ENCODE measurements around the gene STRN3.
"Not testable (repeated sequence)": the region's sequence is repeated elsewhere in the genome, so short reads cannot be mapped to it uniquely, and the experiment has no call there.

The STRN3 gene

DNA sequence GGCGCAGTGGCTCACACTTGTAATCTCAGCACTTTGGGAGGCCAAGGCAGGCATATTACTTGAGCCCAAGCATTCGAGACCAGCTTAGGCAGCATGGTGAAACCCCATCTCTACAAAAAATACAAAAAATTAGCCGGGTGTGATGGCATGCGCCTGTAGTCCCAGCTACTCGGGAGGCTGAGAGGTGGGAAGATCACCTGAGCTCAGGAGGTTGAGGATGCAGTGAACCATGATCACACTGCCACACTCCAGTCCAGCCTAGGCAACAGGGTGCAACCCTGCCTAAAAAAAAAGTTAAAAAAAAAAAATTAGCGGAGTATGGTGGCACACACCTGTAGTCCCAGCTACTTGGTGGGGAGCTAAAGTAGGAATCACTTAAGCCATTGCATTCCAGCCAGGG lies 22.2 kb downstream of the STRN3 start:
- FAIRE-seq, result not testable (repeated sequence)

DNA sequence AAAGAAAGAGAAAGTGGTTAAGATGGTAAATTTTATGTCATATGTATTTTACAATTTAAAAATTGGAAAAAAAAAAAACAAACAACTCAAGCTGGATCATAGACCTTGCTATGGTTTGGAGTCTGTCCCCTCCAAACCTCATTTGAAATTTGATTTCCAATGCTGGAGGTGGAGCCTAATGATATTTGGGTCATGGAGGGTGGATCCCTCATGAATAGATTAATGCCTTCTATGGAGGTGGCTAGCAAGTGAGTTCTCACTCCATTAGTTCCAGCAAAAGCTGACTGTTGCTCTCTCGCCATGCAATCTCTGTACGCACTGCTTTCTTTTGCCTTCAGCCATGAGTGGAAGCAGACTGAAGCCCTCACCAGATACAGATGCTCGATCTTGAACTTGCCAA lies 22.9 kb downstream of the STRN3 start:
- no peak for DNase-seq (ENCODE audit: low spot score)
- no peak for FAIRE-seq

More for the DNA sequence above, 22.2 kb downstream of the STRN3 start:
- not testable (repeated sequence) for DNase-seq (ENCODE audit: low spot score)

DNA sequence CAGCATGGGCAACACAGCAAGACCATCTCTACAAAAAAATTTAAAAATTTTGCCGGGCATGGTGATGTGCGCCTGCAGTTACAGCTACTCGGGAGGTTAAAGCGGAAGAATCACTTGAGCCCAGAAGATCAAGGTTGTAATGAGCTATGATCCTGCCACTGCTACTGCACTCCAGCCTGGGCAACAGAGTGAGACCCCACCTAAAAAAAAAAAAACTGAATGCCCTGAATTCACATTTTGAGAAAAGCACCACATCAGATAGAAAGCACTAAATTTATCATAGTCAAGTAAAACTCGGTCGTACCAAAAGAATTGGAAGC lies 24.9 kb downstream of the STRN3 start:
- no peak for FAIRE-seq
- DNase-seq (ENCODE audit: low spot score), result no peak

DNA sequence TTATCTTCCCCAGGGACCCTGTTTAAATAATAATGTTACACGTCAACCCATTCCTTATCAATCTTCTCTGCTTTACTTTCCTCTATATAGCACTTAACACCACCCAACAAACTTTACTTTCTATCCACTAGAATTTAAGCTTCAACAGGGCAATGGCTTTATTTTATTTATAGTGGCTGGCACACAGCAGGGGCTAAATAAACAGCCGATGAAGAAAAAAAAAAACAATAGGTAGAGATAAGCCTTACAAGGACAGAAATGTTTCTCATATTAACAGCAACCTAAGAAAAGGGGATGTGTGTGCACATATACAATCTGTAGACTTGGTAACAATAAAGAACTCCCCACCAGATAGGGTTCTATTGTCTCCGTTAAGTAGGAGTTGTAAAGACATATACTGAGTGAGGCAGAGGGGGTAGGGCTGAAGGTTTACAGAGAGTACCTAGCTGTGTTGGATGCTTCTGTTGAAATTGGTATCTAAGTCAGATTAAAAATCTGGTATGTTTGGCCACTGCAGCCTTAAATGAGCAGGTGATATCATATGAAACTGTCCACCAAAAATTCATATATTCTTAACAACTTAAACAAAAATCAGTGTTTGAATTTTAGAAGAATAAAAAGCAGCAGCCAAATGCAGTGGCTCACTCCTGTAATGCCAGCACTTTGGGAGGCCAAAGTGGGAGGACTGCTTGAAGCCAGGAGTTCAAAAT lies 25.4 kb downstream of the STRN3 start:
- no peak for DNase-seq (ENCODE audit: low spot score)
- no peak for FAIRE-seq

DNA sequence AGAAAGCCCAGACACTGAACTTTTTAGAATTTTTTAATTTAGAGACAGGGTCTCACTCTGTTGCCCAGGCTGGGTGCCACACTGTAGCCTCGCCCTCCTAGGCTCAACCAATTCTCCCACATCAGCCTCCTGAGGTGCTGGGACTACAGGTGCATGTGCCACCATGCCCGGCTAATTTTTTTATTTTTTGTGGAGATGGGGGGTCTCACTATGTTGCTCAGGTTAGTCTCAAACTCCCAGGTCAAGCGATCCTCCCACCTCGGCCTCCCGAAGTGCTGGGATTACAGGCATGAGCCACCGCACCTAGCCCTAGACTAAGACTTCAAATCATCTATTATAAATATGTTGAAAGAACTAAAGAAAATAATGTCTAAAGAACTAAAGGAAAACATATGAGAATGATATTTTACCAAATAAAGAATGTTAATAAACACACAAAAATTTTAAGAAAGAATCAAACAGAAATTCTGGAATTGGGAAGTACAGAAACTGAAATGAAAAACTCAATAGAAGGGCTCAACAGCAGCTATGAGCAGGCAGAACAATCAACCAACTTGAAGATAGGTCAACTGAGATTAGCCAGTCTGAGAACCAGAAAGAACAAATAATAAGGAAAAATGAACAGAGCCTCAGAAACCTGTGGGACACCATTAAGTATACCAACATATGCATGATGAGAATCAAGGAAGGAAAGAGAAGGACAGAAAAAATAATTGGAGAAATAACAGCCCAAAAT lies 27.0 kb downstream of the STRN3 start:
- FAIRE-seq, result no peak

DNA sequence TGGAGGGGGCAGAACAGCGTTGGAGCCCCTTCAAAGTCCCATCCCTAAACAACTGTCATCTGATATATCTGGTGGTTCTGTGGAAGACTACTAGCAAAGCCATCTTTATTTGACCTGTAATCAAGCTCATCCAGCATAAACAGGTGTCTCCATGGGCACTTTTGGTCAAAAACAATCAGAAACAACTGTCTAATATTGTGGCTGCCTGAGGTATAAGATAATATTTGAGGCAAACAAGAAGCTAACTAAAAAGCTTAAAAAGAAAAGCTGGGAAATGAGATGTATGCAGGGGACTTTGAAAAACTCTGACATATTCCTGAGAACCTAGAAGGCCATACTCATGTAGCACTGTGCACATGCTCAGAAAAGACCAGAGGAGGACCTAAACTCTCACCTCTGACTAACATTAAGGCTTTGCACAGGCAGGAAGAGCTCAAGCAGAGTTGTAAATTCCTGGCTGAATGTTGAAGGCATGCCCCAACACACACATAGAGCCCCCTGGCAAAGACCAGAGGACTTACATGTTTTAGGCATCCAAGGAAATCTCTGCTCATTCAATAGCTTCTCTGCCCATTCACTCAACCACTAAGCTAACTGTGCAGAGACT lies 28.0 kb downstream of the STRN3 start:
- no peak for FAIRE-seq

More for the DNA sequence above, 27.0 kb downstream of the STRN3 start:
- DNase-seq (ENCODE audit: low spot score), result no peak

DNA sequence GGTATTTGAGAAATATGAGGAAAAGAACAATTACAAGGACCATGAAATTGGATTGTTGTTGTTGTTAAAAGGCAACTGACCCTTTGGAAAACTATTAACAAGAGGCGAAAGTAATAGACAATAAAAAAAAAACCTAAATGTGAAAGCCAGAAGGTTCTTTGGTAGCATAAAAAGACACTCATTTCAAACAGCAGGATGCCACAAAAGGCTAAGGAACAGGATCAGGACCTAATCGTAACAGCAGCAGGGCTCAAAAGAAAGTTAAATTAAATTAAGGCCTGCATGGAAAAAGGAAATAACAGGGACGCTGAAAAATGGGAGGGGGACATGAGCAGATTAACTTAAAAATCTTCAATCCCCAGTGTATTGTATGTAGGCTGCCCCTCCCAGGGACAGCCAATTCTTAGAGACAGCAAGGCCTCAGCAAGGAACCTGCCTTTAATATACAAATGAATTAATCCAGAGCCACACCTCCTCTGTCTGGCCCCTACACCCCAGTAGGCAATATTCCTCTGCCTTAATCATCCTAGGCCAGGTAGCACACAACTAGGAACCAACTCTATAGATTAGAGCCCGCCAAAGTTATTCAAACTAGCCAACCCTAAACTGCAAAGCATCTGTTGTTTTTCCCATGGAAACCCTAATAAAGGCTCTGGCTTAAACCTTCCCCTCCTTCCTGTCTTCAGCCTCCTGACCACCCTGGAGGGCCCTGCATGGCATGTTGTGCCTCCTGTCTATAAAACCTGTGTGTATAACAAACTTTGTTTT lies 29.1 kb downstream of the STRN3 start:
- DNase-seq (ENCODE audit: low spot score), result no peak
- FAIRE-seq, result no peak

More for the DNA sequence above, 28.0 kb downstream of the STRN3 start:
- no peak for DNase-seq (ENCODE audit: low spot score)

DNA sequence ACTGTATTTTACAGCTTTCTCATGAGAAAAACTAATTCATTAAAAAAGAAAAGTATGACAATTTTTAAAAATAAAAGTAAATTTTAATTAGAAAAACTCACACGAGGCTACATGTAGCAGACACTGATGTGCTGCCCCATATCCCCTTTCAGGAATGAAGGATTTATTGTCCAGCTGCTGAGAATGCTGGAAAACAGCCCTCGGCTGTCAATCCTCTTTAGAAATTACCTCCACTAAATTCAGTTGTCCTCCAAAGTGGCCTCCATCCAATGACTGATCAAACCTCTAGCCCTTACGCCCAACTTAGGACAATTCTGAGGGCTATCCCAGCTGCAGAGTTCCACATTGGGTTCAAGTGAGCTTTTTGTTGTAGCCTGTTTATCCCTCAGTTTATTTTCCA lies 30.5 kb downstream of the STRN3 start:
- FAIRE-seq (no peak), DNase-seq (ENCODE audit: low spot score) (no peak)

DNA sequence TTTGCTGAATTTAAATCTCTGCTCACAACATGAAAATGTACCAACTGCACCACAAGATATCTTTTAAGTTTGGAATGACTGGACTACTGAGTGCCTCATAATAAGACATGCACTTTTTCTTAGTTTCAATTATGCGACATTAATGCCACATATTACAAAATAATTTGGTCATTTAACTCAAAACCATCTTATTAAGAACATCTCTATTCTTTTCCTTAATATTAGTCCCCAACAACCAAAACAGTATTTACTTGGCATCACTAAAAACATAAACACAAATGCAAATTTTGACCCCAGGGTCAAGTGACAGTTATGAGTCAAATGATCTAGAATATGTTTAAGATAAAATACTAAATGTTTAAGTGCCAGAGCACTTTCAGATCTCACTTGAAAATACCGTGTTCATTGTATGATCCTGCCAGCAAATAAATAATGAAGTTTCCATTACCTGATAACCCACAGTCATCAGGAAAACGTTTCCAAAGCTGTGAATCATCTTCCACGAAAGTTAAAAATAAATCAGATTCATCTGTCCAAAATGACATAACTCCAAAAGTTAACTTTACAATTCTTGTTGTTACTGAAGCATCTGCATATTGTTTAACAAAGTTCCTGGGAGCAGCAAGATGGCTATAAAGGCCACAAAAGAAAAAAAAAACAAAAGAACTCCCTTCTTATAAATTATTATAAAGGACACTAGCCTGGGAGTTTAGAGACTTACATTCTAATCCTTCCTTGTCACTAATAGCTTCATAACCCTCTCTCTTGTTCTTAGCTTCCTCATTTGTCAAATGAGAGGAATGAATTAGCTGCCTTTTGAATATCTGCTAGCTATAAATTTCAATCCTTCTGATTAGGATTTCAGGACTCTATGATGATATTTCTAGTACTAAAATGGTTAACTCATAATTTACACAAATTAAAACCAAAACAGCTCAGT lies 31.2 kb downstream of the STRN3 start:
- FAIRE-seq, result peak; percentile 75

DNA sequence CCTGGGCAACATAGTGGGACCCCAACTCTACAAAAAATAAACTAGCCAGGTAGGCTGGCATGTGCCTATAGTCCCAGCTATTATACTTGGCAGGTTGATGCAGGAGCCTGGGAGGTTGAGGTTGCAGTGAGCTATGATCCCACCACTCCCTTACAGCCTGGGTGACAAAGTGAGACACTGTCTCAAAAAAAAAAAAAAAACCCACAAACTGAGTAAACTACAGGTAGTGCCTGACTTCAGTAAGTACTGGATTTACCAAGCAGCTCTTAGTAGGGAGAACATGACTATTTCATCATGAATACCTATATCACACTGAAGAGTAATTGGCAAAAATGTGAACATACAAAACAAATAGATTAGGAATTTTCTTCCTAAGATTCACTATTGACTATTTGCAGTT lies 33.1 kb downstream of the STRN3 start:
- FAIRE-seq (no peak), DNase-seq (ENCODE audit: low spot score) (no peak)

More for the DNA sequence above, 31.2 kb downstream of the STRN3 start:
- peak; percentile 13 for DNase-seq (ENCODE audit: low spot score)

DNA sequence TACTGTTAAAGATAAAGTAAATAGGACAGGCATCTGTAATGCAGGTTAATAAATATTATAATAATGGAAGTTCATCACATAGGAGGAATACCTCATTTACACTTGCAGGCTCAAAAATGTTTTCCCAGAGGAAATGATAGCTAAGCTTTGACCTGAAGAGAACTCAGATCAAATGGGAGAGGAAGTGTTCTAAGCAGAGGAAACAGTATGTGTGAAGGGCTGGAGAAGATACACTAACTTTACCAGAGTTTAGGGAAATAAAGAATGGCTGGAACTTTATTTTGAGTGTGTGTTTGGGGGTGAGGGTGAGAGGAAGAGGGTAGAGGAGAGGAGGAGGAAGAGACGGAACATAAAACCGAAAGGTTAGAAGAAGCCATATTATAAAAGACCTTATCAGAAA lies 34.8 kb downstream of the STRN3 start:
- FAIRE-seq, result no peak
- no peak for DNase-seq (ENCODE audit: low spot score)

DNA sequence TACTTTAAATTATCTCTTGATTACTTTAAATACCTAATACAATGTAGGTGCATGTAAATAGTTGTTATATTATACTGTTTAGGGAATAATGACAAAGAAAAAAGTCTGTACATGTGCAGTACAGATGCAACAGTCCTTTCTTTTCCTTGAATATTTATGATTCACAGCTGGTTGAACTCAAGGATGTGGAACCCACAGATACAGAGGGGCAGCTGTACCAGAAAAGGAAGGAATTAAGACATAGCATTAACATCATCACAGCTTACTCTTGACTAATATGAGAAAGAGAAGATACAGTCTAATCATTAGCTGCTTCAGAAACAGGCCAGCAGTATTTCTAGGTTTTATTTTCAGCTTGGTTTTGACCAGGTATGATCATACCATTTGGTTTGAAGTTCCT lies 35.4 kb downstream of the STRN3 start:
- FAIRE-seq, result no peak

DNA sequence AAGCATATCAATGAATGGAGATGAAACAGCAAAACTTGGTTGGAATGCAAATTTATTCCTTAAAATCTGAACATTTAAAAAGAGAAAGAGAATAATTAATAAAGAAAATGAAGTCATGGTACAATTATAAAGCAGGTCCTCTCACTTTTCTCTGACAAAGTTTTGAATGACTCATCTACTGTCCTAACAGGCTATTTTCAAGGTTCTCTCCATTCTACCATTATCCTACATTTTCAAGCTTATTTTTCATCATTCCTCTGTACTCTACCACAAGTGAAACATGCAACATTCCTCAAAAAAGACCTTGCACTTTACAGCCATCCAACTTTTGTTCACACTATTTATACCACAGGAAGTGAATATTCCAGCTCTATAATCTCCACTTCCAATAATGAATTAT lies 37.7 kb downstream of the STRN3 start:
- no peak for DNase-seq (ENCODE audit: low spot score)
- FAIRE-seq, result no peak

More for the DNA sequence above, 35.4 kb downstream of the STRN3 start:
- no peak for DNase-seq (ENCODE audit: low spot score)

DNA sequence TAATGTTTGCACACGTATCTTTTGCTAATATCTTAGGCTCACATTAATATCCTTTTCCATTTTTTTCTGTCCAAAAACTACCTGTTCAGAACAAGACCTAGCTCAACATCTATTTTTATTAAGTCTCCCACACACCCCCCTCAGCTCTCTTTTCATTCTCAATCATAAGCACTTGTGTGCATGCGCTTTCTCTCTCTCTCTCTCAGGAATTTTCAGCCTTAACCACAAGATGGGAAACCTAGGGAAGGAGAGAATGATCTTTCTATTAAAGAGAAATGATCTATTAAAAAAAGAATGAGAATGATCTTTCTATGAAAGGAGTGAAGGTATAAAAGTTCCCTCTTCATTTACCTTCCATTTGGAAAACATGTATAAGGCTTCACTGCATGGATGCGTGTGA lies 40.4 kb downstream of the STRN3 start:
- DNase-seq (ENCODE audit: low spot score) (no peak), FAIRE-seq (no peak)

DNA sequence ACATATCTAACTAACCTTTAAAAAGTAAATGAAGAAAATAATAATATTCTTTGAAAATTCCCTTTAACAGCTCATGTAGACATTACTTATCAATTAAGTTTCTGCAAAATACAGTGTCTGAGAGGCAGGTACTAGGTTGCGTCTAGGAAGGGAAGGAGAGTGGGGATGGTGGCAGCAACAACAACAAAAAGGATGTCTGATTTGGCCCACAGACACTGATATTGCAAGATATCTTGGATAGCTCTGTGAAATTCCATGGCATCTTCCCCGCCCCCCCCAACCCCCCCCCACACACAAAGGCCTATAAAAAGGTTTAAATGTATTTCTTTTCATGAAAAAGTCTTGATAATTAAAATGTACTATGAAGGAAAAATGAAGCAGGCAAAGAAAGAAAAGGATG lies 42.3 kb downstream of the STRN3 start:
- no peak for FAIRE-seq
- DNase-seq (ENCODE audit: low spot score), result no peak

DNA sequence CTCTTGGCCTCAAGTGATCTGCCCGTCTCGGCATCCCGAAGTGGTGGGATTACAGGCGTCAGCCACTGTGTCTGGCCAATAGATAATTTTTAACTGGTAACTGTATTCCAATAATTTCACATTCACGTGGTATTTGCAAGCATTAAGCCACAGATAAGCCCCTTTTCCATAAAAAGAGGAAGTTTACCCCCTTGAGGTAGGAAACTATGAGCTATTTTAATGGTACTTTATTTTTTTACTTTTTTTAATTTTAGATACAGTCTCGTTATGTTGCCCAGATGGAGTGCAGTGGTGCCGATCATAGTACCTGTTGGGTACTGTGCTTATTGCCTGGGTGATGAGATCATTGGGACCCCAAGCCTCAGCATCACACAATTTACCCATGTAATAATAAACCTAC lies 43.6 kb downstream of the STRN3 start:
- FAIRE-seq, result no peak

DNA sequence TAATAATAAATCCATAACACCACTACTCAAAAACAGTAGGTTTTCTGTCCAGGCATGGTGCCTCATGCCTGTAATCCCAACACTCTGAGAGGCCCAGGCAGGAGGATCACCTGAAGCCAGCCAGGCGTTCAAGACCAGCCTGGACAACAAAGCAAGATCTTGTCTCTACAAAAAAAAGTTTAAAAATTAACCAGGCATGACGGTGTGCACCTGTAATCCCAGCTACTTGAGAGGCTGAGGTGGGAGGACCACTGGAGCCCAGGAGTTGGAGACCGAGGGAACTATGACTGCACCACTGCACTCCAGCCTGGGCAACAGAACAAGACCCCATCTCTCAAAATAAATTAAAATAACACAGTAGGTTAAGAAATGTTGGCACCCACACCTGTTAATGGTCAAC lies 45.2 kb downstream of the STRN3 start:
- DNase-seq (ENCODE audit: low spot score) (no peak), FAIRE-seq (no peak)

More for the DNA sequence above, 43.6 kb downstream of the STRN3 start:
- no peak for DNase-seq (ENCODE audit: low spot score)

DNA sequence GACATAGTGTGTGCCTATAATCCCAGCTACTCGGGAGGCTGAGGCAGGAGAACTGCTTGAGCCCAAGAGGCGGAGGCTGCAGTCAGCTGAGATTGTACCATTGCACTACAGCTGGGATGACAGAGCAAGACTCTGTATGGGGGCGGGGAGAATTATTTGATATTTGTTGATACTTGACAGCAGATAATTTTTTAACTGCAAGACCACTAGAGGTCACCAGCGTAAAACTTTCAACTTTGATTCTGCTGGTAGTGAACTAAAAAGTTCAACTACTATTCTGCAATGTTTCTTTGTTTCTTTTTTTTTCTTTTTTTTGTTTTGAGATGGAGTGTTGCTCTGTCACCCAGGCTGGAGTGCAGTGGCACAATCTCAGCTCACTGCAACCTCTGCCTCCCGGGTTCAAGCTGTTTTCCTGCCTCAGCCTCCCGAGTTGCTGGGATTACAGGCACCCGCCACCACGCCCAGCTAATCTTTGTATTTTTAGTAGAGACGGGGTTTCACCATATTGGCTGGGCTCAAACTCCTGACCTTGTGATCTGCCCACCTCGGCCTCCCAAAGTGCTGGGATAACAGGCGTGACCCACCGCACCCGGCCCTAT lies 46.0 kb downstream of the STRN3 start:
- DNase-seq (ENCODE audit: low spot score), result peak; percentile 21
- peak; percentile 20 for FAIRE-seq

DNA sequence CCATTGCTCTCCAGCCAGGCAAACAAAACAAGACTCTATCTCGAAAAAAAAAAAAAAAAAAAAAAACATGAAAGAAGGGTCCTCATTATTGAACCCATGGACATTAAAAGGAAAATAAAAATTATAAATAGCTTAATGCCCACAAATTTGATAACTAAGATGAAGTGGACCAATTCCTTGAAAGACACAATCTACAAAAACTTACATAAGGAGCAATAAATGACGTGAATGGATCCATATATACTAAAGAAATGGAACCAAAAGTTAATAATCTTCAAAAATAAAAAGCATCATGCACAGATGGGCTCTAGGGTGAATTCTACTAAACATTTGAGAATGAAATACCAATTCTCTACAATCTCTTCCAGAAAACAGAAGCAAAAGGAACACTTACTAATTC lies 48.4 kb downstream of the STRN3 start:
- DNase-seq (ENCODE audit: low spot score) (no peak), FAIRE-seq (no peak)

DNA sequence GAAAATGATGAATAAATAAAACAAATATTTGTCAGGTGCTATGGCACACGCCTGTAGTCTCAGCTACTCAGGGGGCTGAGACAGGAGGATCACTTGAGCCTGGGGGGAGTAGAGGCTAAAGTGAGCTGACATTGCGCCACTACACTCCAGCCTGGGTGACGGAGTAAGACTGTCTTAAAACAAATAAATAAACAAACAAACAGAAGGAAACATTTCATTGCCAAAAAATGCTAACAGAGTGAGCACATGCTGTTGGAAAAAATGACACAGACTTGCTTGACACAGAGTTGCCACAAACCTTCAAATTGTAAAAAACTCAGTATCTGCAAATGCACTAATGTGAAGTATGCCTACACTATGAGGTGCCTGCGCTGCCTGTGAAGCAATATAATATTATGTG lies 51.6 kb downstream of the STRN3 start:
- DNase-seq (ENCODE audit: low spot score) (no peak), FAIRE-seq (no peak)

All from RCC 7860 (cell line).